Kidney epithelial cell (primary cell): ENCODE results near the gene MRPS18B. TPM values are rescaled to one million over a fixed set of nuclear protein-coding genes. Genes with fewer than 3 reads are reported as not detected.

ENCODE experiments used
- DNase-seq: peaks from one replicate; pipeline ENCODE4 v3.0.0-alpha.2; 2010; ENCODE audit warnings: low read depth
- H3K27me3 ChIP-seq: 2 replicates; pipeline ENCODE4 v1.6.0; 2011; ENCODE audit warnings: low read length; ENCODE audit not compliant: control insufficient read depth, insufficient read depth
- H3K36me3 ChIP-seq: 2 replicates; pipeline ENCODE4 v1.5.1; 2011; ENCODE audit warnings: low read length; ENCODE audit not compliant: control insufficient read depth, insufficient read depth
- H3K4me3 ChIP-seq: 2 replicates; pipeline ENCODE4 v1.5.1; 2011; ENCODE audit warnings: low read depth, mild to moderate bottlenecking, control low read depth, low read length
- CTCF ChIP-seq: IDR thresholded peaks from 2 replicates; pipeline ENCODE4 v1.5.1; 2011; ENCODE audit warnings: mild to moderate bottlenecking, moderate library complexity, low read length, control low read depth, inconsistent platforms; ENCODE audit not compliant: insufficient read depth, poor library complexity, severe bottlenecking
- total RNA-seq: library from RNA; depleted of rRNA; stranded (reverse); fragments of >200 nt; gene quantifications from 2 replicates; pipeline ENCODE4 v1.2.3, GENCODE V29; 2015

Gene MRPS18B
- total RNA-seq, 1 donor from 2014 or later = 56.4 TPM

DNA sequence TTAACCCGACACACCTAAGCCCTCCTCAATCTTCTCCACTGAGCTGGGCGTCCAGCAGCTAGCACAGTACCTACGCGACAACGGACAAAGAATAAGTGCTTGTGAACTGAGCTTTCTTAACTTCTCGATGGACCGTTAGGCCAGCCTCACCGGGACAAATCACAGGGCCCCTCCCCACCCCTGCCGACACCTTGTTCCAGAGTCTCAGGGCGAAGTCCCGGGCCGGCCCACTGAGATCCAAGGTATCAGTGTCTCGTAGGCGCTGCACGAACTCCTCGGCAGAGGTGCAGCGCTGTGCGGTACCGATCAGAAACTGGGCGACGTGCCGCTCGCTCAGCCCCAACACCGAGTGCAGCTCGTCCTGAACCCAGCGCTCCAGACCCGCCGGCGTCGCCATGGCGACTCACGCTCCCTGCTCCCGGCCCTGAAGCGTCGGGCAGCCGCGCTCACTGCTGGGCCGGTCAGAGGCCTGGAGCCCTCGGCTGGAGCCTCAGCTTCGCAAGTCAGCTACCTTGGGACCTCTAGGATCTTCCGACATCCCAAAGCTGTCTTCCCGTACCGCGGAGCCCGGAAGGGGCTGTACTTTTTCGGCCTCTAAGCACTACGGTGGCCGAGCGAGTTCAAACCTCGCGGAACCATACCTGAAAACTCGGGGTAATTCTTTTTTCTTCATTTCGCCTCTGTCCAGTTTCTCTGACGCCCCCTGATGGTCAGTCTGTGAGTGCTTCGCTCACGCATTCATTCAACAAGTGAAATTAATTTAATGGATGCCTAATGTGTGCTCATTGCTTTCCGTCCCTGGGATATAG lies 55.0 kb downstream of the MRPS18B start, which contains the start of gene DHX16:
Gene DHX16 (minus strand): TSS at position 562 of the 809 bp plus-strand sequence. CDS start 165 bp downstream, at position 397.
- DNase-seq = peak; percentile 90
- Histone ChIP-seq H3K27me3 (no peaks in the 10 kb centered on the region), H3K36me3 (peaks cover 1% of the 10 kb centered on the region), H3K4me3 (peak within 1 kb of the TSS; percentile 87)
- TF ChIP-seq CTCF = peak; percentile 79

Other genes starting within 250 kb of the MRPS18B start
- 109 and 115 TPM in 2 replicates for gene HLA-E, start 128.3 kb upstream of the MRPS18B start, total RNA-seq
- gene GNL1, start 61.4 kb upstream of the MRPS18B start, total RNA-seq = 31.1 and 36.7 TPM in 2 replicates
- gene PRR3, start 60.5 kb upstream of the MRPS18B start, total RNA-seq = 8.6 and 10.1 TPM in 2 replicates
- 46.3 and 57.7 TPM in 2 replicates for gene ABCF1, start 46.4 kb upstream of the MRPS18B start, total RNA-seq
- gene PPP1R10, start 597 bp upstream of the MRPS18B start, total RNA-seq = 38.6 and 40.2 TPM in 2 replicates
- 6.6 and 8.5 TPM in 2 replicates for gene ATAT1, start 9.0 kb downstream of the MRPS18B start, total RNA-seq
- 7.6 and 12.7 TPM in 2 replicates for gene C6orf136, start 29.3 kb downstream of the MRPS18B start, total RNA-seq
- gene DHX16, start 55.2 kb downstream of the MRPS18B start, total RNA-seq = 34.7 and 39.2 TPM in 2 replicates
- 125 and 129 TPM in 2 replicates for gene PPP1R18, start 68.8 kb downstream of the MRPS18B start, total RNA-seq
- 8.9 and 10.4 TPM in 2 replicates for gene NRM, start 73.1 kb downstream of the MRPS18B start, total RNA-seq
- 11.4 and 14.7 TPM in 2 replicates for gene MDC1, start 99.4 kb downstream of the MRPS18B start, total RNA-seq
- gene TUBB, start 102.5 kb downstream of the MRPS18B start, total RNA-seq = 808 and 855 TPM in 2 replicates
- gene FLOT1, start 124.8 kb downstream of the MRPS18B start, total RNA-seq = 136 and 142 TPM in 2 replicates
- 188 and 229 TPM in 2 replicates for gene IER3, start 126.7 kb downstream of the MRPS18B start, total RNA-seq